GM18951 (cell line): Measurements from ENCODE around the gene GGTLC1.

Experiments
- POLR2A ChIP-seq: IDR thresholded peaks from 4 replicates; pipeline ENCODE4 v1.6.1; 2011; ENCODE audit warnings: mild to moderate bottlenecking; ENCODE audit not compliant: insufficient read length, insufficient read depth; ENCODE audit errors: extremely low read depth
- in situ Hi-C: fragments of 300-500 bp; cut with MboI; formaldehyde crosslinking; loops from one replicate; pipeline ENCODE4 v1.12.0; 2022; ENCODE audit warnings: low sequenced_read_pairs, mixed read lengths, inconsistent platforms; ENCODE audit not compliant: unreplicated experiment

GGTLC1 gene

DNA sequence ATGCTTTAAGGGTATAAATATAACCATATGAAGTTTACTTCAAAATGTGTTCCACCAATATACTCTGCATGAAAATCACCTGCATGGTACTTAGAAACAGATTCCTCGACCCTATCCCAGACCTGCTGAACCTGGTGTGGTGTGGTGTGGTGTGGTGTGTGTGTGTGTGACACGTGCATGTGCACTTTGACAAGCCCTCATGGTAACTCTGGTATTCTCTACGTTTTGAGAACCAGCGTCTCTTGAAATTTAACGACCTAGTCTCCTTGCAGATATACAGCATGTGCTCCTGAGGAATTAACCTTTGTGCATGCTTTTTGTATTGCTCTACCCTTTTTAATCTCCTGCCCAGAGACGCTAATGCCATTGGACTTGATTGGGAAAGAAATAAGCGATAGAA, 29.5 kb downstream of the GGTLC1 start:
- in situ Hi-C loops: no loop called here
- no peak for TF ChIP-seq POLR2A

DNA sequence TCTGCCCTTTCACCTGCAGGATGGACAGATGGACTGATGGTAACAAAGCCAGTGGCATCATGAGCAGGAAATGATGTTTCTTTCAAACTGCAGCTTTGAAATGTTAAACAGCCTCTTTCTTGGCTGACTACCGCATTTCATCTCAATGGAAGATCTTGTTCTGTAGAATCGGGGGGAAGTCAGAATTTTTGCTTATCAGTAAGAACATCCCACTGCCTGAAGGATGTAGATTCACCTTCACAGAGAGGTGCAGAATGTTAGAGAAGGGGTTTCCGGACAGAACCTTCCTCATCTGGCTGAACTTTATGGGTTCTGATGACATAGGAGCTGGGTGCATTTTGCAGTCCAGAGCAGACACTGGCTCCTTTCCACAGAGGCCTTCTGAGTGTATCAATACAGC, 32.7 kb downstream of the GGTLC1 start:
- no peak for TF ChIP-seq POLR2A
- in situ Hi-C loops: no loop called here

DNA sequence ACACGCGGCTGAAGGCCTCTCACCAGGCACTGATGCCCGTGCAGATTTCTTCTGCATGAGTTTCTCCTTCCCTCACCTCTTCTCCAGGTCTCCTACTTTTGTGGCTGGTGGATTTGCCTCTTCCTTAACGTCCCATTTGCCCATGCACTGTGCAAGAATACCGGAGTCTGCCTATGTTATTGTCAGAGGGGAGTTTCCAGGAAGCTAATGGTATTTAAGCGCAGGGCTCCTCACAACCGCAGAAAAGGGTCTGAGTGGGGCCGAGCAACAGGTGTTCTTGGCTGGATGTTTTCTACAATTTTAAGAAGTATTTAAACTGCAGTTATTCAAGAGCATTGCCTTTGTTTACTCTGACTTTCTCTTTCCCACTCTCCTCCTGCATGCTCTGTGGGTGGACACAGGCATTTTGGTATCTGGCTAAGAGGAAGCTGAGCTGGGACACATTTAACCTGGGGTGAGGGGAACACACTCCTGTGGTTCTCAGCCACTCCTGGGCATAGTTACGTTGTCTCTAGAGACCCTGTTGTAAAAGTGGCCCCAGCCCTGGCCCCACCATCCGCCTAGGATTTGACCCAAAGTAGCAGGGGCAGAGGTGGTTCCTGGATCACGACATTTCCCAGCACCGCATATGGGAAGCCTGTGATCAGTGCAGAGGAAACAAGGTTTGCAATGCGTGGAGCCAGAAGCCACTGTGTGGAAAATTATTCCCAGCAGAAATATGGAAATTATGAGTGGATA, 34.4 kb downstream of the GGTLC1 start:
- no peak for TF ChIP-seq POLR2A
- in situ Hi-C loops: no loop called here

DNA sequence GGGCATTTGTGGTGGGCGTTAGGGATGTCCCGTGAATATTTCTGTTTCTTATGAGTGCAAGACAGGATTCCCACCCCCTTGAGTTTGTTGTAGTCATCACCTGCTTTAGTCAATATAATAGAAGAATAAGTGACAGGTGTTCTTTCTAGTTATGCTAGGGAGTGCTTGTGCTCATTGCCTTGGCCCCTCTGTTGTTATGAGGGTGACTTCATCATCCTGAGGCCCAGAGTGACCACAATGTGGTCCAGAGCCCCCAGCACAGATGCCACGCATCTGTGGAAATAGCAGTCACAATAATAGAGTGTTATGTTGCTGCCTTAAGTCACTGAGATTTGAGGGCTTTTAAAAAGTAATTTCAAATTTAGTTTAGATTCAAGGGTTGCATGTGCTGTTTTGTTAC, 42.4 kb downstream of the GGTLC1 start:
- TF ChIP-seq POLR2A: no peak
- in situ Hi-C loops: no loop called here

DNA sequence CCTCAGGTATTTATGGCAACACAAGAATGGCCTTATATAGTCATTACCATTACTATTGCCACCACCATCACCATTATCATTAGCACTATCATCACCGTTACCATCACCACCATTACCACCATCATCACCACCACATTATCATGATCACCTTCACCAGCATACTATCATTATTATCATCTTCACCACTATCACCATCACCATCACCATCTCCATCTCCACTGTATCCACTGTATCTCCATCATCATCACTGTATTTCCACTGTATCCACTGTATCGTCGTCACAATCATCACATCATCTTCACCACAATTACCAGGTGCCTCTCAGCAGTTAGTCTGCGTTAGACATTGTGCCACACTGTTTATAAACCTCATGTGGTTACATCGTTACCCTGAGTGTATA, 45.3 kb downstream of the GGTLC1 start:
- in situ Hi-C loops: no loop called here
- no peak for TF ChIP-seq POLR2A

DNA sequence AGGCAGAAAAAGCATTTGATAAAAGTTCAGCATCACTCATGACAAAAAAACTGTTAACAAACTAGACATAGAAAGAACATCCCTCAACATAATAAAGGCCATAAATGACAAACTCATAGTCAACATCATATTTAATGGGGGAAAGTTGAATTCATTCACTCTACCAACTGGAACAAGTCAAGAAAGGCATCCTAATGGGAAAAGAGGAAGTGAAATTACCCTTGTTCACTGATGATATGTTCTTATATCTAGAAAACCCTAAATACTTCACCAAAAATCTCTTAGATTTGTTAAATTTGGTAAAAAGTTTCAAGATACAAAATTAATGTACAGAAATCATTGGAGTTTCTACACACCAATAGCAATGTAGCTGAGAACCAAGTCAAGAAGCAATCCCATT, 48.9 kb downstream of the GGTLC1 start:
- no peak for TF ChIP-seq POLR2A
- in situ Hi-C loops: no loop called here

DNA sequence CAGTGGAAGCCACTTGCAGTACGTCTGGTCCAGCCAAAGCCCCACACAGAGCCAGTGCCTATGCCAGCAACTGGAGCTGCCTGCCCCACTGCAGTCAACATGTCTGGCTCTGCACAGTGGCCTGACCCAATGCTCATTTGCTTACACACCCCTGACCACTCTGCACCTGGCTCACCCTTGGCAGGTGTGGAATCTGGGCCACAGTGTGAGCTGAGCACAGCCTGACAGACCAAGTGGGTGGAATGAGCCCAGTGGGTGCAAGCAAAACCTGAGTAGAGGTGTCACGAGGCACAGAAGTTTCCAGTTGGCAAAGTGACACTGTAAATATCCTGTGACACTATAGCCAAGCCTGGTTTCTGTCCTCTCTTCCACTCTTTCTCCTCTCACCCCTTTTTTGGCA, 49.5 kb downstream of the GGTLC1 start:
- TF ChIP-seq POLR2A: no peak
- in situ Hi-C loops: no loop called here

DNA sequence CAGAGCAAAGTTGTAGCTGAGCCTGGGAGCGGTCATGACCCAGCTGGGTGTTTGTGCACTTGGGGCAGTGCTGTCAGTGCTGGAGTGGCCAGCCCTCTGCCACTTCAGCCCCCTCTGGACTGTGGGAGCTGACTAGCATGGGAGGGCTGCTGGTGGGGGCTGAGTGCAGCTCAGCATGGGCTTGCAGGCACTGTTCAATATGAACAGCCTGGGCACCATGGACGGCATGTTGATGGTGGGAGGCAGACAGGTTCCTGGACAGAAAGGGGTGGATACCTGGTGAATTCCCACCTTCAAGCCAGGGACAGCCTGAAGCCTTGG, 50.5 kb downstream of the GGTLC1 start:
- in situ Hi-C loops: no loop called here
- TF ChIP-seq POLR2A: no peak

DNA sequence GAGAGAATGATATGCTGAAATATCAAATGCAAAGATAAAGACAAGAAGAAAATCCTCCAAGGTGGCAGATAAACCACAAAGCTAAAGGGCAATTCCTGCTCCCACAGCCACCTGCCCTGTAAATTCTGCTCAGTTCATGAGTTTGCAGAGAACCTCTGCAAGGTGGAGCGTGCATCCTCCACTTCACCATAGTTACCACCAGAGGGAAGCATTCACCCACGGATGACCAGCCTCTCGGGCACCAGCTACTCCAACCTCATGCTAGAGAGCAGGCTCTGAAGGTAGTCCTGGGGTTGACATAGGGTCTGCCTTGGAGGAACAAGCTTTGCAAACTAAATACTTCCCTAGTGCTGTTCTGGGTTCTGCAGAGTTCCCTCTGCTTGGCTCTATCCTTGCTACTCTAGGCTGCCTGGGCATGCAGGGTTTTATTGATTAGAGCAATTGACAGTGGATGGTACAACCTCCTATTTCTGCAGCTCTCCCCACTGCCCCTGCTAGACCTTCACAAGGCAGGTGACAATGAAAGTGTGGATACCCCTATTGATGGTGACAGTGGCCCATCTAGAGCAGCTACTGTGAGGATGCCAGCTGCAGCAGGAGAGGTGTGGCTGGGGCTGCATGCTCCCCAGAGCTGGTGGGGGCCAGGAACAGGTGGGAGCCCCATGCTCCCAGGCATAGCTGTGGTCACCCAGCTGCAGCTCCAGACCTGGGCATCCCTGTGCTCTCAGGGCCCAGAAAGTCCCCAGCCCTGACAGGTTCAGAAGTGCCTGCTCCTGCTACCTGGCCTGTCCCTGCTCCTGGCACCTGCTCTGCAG, 51.1 kb downstream of the GGTLC1 start:
- no peak for TF ChIP-seq POLR2A
- in situ Hi-C loops: no loop called here
